HG03196 (cell line): Measurements from ENCODE around the gene CYBC1.

Experiments
- ATAC-seq: cut with Tn5 transposase; IDR thresholded peaks from one replicate; pipeline ENCODE4 v1.9.1; 2021; ENCODE audit not compliant: unreplicated experiment

CYBC1 gene

DNA sequence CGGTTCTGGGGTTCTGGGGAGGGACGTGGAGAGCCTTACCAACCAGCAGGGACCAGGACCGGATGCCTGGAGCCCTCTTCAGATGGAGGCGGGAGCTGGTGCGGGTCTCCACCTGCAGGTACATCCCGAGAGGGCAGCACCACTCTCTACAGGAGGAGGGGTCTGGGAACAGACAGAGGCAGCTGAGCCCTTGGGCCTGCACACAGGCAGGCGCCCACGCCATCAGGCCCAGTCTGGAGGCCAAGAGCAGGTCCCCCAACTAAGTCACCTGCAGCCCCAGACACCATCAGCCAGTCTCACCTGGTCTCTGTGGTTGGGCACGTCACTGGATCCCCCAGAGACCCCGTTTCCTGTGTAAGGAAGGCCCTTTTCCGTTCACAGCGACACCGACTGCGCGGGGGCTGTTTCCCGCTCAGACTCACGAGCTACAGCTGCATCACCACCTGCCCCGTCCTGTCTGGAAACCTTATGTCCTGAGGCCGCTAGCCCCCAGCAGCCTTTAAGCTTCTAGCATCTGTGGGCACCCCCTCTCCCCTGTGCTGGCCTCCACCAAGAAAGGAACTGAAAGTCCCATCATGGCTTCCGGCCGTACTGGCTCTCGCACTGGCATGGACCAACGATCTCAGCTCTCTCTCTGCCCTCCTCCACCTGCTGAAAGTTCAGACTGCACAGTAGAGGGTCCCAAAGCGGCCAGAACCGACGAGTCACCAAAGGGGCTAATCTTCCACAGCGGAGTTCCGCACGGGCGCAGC lies 1.2 kb downstream of the CYBC1 start:
- ATAC-seq = peak; percentile 59

DNA sequence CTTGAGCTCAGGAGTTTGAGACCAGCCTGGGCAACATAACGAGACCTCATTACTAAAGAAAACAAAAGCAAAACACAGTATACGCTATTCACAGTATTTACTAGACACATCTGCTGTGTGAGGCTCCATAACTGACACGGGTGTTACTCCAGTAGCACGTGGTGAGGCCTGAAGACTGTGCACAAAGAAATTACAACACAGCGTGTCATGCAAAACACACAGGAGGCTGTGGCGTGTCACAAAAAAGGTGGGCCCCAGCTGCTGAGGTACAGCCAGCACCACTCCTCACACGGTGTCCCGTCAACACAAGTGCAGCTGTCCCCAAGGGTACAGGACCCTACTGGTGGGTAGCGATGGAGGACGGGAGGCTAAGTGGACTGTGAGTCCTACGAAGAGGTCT lies 2.7 kb downstream of the CYBC1 start:
- ATAC-seq = no peak

DNA sequence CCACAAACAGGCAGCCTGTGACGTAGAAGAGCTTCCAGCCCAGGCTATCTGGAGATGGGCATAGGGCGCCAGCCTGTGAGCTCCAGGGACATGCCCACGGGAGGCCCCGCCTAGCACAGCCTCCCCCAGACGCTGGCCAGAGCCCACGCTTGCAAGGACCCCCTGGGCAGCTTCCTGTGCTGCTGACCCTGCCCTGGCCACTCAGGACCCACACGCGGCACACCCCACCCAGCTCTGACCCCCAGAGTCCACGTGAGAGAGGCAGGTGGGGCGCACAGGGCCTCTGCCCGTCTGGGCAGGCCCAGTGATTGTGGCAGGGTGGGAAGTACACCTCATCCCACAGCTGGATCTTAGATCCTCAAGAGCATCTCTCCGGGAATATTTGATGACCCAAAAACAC lies 3.9 kb downstream of the CYBC1 start:
- no peak for ATAC-seq

DNA sequence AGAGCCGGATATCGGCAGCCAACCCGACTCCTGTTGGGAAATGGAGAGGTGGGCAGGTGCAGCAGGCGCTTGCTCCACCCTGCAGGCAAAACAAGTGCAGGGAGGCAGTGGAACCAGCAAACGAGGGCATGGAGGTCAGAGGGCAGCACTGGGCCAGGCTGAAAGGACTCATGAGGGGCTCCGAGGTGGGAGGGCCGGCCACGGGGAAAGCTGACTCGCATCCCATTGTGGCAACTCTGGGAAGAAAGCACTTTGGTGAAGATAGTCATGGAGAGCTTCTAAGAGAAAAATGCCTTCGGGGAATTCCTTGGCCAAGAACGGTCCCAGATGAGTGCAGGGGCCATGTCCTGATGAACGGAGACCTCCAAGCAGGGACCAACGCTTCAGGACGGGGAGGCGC lies 4.4 kb downstream of the CYBC1 start:
- no peak for ATAC-seq

DNA sequence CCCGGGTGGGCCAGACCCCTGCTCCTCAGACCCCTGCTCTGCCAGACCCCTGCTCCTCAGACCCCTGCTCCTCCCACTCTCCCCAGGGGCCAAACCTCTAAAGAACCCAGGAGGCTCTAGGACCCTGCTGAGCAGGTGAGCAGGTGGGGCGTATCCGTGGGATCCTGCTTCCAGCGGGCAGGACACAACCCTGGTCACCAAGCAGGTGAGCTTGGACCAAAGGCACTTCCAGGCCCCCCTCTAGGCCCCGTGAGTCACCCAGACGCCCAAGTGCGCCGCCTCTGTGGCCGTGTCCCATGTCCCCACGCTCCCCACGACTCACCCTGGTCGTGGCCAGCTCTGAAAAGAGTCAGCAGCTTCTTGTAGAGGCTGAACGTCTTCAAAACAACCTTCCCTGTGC lies 5.0 kb downstream of the CYBC1 start:
- ATAC-seq = no peak

DNA sequence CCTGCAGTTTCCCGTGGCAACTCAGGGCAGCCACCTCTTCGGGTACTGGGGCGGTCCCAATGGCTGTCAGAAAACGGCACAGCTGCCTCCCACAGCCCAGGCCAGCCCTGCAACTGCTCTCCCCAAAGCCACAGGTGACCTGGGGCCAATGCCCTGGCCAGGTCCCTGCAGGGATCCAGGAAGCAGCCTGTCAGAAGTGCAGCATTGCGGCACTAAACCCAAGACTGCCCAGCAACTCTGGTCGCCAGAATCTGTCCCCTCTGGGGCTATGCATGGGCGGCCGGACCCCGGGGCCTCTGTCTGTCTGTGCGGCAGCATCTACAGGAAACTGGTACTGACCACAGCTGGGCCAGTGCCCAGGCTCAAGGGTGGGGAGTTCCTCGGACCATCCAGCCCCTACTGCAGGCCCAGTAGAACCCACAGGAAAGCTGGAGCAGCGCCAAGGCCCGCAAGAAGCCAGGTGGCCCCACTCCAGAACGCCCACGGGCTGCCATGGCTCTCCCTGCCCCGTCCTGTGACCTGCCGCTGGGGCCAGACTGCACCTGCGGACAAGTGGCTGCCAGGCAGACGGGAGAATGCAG lies 5.5 kb downstream of the CYBC1 start:
- ATAC-seq = no peak

DNA sequence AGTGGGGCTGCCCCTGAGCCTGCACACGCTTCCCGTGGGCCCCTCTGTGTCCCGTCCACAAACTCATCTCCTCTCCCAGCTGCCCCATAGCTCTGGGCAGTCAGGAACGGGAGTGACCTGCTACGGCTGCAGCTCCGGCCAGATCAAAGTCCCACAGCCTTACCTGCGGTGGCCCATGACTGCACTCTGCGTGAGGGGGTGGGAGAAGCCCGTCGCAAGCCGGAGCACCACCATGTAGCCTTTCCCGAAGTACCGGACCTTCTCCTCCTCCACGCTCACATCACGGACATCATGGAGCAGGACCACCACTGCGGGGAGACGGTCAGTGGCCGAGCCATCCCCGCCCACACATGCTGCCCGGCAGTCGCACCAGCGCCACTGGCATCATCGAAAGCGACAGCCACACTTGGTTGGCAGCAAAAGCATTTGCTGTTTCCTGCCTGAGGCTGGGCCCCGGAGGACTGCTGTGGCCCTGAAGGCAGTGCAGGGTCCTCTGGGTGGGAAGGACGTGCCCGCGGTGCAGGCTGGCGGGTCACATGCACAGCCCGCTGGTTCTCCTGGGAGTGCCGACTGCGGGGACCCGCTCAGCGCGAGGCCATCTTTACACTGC lies 6.2 kb downstream of the CYBC1 start:
- ATAC-seq = no peak

DNA sequence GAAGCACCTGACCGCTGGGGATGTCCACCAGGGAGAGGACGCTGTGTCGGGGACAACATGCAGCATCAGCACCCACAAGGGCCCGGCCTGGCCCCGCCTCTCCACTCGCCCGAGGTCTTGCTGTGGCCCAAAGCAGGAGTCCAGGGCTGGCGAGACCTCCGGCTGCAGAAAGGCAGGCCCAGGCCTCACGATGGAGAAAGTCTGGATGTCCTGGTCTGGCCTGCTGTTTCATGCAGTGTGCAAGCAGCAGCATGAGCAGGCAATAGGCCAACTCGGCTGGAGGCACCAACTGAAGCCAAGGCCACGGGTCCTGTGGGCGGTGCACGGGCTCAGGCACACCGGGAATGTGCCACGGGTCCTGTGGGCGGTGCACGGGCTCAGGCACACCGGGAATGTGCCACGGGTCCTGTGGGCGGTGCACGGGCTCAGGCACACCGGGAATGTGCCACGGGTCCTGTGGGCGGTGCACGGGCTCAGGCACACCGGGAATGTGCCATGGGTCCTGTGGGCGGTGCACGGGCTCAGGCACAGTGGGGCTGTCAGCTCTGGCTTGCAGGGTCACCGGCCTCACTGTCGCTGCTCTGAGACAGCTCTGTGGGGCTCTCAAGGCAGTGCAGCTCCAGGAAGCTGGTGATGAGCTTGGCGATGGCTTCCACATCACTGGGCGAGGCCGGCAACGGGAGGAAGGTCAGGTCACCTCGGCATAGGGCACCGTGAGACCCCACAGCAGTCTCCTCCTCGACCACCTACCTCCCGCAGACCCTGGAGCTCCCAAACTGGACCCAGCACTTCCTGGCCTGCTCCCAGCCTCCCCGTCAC lies 6.9 kb downstream of the CYBC1 start:
- ATAC-seq = no peak

DNA sequence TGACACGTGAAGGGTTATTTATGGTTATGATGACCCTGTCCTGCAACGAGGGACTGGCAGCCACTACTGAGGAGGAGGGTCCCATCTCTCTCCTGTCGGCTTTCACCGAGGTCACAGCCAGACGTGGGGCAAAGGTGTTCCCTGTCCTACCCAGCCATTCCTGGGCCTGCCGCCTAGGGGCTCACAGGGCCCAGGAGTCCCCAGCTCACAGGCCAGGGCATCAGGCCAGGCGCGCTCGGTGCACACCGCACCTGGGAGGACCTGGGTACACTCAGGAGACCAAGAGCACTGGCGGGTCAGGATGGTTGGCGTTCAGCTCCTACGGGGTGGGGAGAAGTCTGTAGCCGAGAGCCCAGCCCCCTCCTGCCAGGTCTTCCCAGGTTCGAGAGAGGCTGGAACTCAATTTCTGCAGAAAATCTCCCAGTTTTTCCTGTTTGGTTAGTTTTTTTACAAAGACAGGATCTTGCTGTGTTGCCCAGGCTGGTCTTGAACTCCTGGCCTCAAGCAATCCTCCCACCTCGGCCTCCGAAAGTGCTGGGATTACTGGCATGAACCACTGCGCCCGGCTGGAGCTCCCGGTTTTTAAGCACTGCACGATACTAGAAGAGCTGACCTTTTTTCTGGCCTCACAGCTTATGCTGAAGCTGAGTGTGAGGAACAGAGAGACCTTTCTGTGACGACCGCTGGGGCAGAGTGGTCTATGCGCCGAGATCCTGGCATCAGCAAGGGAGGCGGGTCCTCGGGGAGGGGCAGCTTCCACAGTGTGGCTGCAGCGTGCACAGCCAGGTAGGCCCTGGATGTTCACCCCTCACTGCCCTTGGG lies 7.7 kb downstream of the CYBC1 start:
- ATAC-seq = no peak

DNA sequence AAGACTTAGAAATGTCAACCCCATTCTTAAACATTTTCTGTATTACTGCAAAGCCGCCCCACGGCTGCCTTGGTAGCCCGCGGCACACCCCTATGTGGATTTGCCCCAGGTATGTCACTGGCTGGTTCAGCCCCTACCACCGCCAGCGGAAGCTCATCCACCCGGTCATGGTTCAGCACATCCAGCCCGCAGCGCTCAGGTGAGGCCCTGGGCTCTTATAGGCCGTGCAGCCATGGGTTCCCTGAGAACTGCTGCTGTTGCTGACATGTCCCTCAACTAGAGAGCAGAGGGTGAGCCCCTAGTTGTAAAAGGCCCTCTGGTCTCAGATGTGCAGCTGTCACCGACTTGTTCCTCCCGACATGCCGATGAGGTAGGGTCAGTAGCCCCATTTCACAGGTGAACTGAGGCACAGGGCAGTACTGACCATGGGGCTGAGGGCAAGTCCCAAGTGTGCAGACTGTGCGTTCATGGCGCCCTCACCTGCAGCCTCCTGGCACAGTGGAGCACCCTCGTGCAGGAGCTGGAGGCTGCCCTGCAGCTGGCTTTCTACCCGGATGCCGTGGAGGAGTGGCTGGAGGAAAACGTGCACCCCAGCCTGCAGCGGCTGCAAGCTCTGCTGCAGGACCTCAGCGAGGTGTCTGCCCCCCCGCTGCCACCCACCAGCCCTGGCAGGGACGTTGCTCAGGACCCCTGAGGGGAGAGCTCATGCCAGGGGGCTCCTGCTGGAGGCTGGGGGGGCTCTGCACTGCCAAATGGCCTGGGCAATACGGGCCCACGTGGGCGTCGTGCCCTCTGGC lies 8.7 kb downstream of the CYBC1 start:
- no peak for ATAC-seq

DNA sequence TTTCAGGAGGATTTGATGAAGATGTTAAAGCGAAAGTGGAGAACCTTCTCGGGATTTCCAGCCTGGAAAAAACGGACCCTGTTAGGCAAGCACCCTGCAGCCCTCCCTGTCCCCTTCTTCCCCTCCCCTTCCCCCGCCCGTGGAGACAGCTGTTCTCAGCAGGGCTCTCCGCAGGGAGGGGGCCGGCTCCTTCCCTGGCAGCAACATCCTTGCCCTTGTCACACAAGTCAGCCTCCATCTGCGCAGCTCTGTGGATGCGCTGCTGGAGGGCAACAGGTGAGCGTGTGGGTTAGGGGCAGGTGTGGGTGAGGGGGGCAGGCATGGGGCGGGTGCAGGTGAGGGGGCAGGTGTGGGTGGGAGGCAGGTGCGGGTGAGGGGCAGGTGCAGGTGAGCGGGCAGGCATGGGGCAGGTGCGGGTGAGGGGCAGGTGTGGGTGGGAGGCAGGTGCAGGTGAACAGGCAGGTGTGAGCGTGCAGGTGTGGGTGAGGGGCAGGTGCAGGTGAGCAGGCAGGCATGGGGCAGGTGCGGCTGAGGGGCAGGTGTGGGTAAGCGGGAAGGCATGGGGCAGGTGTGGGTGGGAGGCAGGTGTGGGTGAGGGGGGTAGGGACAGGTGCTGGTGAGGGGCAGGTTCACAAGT lies 9.4 kb downstream of the CYBC1 start:
- ATAC-seq = no peak

DNA sequence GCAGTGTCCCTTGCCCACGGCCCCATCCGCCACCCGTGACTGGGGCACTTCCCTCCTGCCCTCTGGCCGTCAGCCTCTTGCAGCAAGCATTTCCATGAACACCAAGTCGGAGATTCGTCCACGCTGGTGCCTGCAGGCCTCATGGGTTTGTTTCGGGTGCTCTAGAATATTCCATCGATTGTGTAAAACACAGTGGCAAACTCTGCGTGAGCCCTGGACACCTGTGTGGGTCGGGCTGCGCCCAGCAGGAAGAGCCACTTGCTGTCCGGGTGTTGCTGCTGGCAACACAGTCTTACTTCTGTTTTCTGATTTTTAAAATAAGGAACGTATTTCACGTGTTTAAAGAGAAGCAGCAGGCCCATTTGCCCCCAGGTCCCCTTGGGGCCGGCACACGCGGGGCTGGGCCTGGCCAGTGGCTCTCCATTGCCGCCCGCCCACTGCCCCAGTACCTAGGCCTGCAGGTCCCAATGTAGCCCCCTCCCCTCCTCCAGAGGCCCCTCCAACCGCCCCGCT lies 10.0 kb downstream of the CYBC1 start:
- ATAC-seq = no peak

DNA sequence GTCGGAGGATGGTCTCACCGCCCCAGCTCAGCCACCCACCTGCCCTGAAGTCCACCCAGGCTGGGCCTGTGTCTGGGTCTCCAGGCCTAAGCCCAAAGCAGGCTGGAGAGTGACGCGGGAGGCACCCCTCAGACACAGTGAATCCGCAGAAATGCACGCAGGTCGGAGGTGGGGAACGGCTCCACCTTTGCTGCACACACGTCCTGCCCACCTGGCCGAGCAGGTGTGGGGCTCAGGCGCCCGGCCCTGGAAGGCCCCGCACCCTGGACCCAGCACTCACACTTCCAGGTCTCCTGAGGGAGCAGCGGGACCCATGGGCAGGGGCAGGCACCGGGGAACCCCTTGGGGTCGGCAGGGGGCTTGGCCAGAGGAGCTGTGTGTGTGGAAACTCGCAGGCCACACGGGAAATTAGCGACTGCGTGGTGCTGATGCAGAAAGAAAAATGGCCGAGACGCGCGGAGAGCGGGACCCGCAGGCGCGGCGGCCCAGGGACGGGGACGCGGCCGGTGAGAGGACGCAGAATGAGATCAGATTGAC lies 10.7 kb downstream of the CYBC1 start:
- ATAC-seq = no peak

DNA sequence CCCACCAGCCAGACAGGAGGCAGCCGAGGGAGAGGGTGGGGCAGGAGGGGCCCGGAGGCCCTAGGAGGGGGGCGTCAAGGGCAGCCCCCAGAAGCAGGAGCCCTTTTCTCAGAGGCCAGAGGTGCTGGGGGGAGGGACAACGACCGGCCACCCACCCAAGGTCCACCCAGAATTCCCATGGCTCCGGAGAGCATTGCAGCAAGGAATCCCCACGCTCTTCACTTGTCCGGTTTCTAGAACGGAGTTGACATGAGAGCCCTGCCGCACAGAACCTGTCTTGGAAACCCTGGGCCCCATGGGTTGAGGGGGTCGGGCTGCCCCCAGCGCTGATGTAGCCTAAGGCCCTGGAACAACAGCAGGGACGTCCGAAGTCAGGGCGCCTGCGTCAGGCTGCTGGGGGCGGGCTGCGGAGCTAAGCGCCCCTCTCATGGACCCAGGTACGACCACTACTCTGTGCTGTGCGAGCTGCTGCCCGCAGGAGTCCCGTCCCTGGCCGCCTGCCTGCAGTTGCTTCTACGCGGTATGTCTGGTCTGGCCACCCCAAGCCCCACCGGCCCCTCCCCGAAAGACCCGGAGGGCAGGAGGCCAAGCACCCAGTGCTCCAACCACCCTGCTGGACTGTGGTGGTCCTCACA lies 11.2 kb downstream of the CYBC1 start:
- ATAC-seq = no peak

DNA sequence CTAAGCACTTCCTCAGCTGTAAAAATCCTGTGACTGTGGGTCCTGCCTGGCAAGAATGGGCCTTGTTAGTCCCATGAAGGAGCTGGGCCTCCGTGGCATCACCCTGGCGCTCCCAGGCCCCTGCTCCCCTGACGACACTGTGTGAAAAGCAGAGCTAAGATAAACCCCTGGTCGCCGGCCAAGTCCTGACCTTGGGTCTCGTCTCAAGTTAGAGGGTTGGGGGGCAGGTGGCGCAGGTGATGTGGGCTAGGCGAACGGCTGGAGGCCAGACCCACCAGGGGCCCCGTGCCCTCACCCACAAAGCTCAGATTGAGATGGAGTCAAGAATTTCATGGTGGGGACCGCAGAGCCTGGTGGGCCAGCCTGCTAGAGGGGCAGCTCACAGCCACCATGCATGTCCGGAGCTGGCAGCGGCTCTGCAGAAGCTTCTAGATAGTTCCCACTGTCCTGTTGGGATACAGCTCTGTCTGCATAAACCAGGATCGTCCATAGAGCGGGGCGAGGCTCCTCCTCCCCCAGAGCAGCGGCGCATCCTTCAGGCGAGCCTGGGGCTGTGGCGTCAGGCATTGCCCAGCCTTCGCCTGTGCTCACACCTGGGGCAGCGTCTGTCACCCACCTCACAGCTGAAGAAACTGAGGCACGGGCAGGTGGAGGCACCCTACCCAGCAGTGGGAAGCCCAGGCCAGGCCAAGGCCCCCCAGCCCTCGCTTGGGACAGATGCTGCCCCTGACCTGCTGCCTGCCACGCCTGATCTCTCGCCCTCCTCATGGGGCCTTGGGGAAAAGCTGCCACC lies 12.0 kb downstream of the CYBC1 start:
- no peak for ATAC-seq

DNA sequence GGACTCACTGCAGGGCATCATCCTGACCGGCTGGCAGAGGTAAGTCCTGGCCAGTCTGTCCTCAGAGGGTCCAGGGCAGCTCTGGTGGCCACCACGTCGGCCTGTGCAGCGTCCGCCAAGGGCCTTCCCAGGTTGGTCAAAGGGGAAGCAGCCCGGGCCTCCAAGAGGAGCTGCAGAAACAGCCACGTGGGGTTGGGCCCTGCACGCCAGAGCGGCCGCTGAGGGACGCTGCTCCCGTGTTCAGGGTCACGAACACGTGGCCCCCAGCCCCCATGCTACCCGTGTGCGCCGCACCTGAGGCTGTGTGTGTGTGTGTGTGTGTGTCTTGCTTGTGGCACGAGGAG lies 13.3 kb downstream of the CYBC1 start:
- no peak for ATAC-seq

DNA sequence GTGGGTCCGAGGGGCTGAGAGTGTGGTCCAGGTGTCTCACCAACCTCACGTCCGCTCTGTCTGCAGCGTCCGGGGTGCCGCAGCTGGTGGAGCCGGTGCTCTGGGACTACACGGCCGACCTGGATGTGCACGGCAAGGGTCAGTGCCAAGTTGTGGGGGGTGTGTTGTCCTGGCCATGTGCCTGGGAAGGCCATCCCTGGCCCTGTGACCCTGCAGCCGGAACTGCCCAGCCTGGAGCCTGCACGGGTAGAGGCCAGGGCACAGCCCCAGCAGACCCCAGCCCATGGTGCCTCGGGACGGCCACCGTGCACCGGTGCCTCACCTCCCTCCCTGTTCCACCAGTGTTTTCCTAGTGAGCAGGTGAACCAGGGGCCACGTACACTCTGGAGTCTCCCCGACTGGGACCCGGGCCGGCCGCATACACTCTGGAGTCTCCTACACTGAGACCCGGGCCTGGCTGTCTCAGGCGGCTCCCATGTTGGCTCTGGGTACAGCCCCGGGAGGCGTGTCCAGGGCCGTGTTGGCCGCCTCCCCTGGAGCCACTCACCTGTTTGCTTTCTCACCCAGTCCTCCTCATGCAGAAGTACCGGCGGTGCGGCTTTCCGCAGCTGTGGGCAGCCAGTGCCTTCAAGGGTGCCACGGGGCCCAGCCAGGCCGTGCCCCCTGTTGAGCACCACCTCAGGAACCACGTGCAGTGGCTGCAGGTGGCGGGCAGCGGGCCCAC lies 13.8 kb downstream of the CYBC1 start:
- no peak for ATAC-seq
